SK-N-SH (cell line): ENCODE results near the gene C11orf98. TPM values are rescaled to one million over a fixed set of nuclear protein-coding genes. Genes with fewer than 3 reads are reported as not detected.

Source experiments
- CTCF ChIA-PET: fragments of 300-600, 350-600 bp; formaldehyde crosslinking; extraction: SDS; loops from one replicate; lab custom pipeline; 2021; lab: Yijun Ruan, JAX
- POLR2A ChIA-PET: fragments of 350-600 bp; sonication (Branson Sonifier 250); formaldehyde crosslinking; extraction: SDS; loops from one replicate; lab custom pipeline; 2020; ENCODE audit warnings: antibody characterized with exemption, inconsistent platforms; lab: Yijun Ruan, JAX
- DNase-seq: peaks from one replicate; pipeline ENCODE4 v3.0.0; 2012
- H2AFZ ChIP-seq: fragments of 200-600 bp; sonication (generic); 2 replicates; pipeline ENCODE4 v1.8.1; 2016; ENCODE audit warnings: antibody characterized with exemption, mild to moderate bottlenecking, low read depth
- H3F3A ChIP-seq: fragments of 200-600 bp; sonication (generic); replicated peaks from 2 replicates; pipeline ENCODE3; 2016; ENCODE audit warnings: antibody characterized with exemption, mild to moderate bottlenecking; ENCODE audit not compliant: insufficient read depth
- H3K27ac ChIP-seq, 2 experiments: fragments of 200-500 bp in 1 of 2; fragments of 200-600 bp in 1 of 2; sonication (Bioruptor generic) in 1 of 2; sonication (generic), shearing (Covaris generic) in 1 of 2; 2 replicates each; pipeline versions ENCODE4 v1.5.1 to v1.6.1; 2014 to 2016; ENCODE audit warnings: low read depth in 2 of 2, inconsistent platforms in 1 of 2, low read length in 1 of 2, mild to moderate bottlenecking in 1 of 2, mixed read lengths in 1 of 2
- H3K27me3 ChIP-seq: fragments of 200-600 bp; sonication (generic), shearing (Covaris generic); 2 replicates; pipeline ENCODE4 v1.6.1; 2016; ENCODE audit warnings: mixed run types; ENCODE audit not compliant: insufficient read depth
- H3K36me3 ChIP-seq, 2 experiments: fragments of 200-500 bp in 1 of 2; fragments of 200-600 bp in 1 of 2; sonication (Bioruptor generic) in 1 of 2; sonication (generic) in 1 of 2; replicated peaks in 1 of 2; 2 replicates each; pipeline versions ENCODE3 to v1.5.1; 2014 to 2016; ENCODE audit warnings: low read length in 1 of 2, mild to moderate bottlenecking in 1 of 2; ENCODE audit not compliant: insufficient read depth in 2 of 2, control insufficient read depth in 1 of 2
- H3K4me1 ChIP-seq, 2 experiments: fragments of 200-500 bp in 1 of 2; fragments of 200-600 bp in 1 of 2; sonication (Bioruptor generic) in 1 of 2; sonication (generic), shearing (Covaris generic) in 1 of 2; 2 replicates each; pipeline versions ENCODE4 v1.5.1 to v1.6.1; 2014 to 2016; ENCODE audit warnings: low read depth in 1 of 2, low read length in 1 of 2, mixed run types in 1 of 2; ENCODE audit not compliant: insufficient read depth in 2 of 2, control insufficient read depth in 1 of 2
- H3K4me2 ChIP-seq: fragments of 200-600 bp; sonication (generic), shearing (Covaris generic); 2 replicates; pipeline ENCODE4 v1.6.1; 2017; ENCODE audit warnings: mixed run types
- H3K4me3 ChIP-seq, 2 experiments: fragments of 200-500 bp in 1 of 2; fragments of 200-600 bp in 1 of 2; sonication (Bioruptor generic) in 1 of 2; sonication (generic), shearing (Covaris generic) in 1 of 2; 2 replicates each; pipeline versions ENCODE4 v1.5.1 to v1.8.1; 2014 to 2016; ENCODE audit warnings: low read depth in 2 of 2, inconsistent platforms in 1 of 2, low read length in 1 of 2, mild to moderate bottlenecking in 1 of 2, mixed read lengths in 1 of 2, moderate library complexity in 1 of 2
- H3K79me2 ChIP-seq: fragments of 200-600 bp; sonication (generic); 2 replicates; pipeline ENCODE4 v1.8.1; 2017; ENCODE audit warnings: mild to moderate bottlenecking; ENCODE audit not compliant: insufficient read depth
- H3K9ac ChIP-seq: fragments of 200-600 bp; sonication (generic); 2 replicates; pipeline ENCODE4 v1.6.1; 2017; ENCODE audit warnings: mixed run types
- H3K9me2 ChIP-seq: fragments of 200-600 bp; sonication (generic); 2 replicates; pipeline ENCODE4 v1.6.1; 2017; ENCODE audit warnings: mixed run types
- H3K9me3 ChIP-seq: fragments of 200-600 bp; sonication (generic); 2 replicates; pipeline ENCODE4 v1.6.1; 2017; ENCODE audit warnings: mixed run types, mild to moderate bottlenecking, moderate library complexity
- H4K20me1 ChIP-seq: fragments of 200-600 bp; sonication (generic); 2 replicates; pipeline ENCODE4 v1.6.1; 2017; ENCODE audit warnings: mild to moderate bottlenecking, mixed run types; ENCODE audit not compliant: insufficient read depth
- CHD2 ChIP-seq: fragments of 150-350 bp; IDR thresholded peaks from 2 replicates; pipeline ENCODE4 v1.6.1; 2018; ENCODE audit warnings: low read length; ENCODE audit not compliant: partially characterized antibody
- CTCF ChIP-seq: fragments of 200-600 bp; sonication (generic); IDR thresholded peaks from 2 replicates; pipeline ENCODE4 v1.6.1; 2017; ENCODE audit warnings: antibody characterized with exemption, mild to moderate bottlenecking, moderate library complexity
- EP300 ChIP-seq, 2 experiments: IDR thresholded peaks; 2 replicates each; pipeline versions ENCODE4 v1.4.0 to v1.6.1; 2012; ENCODE audit warnings: borderline replicate concordance in 1 of 2, low read depth in 1 of 2, low read length in 1 of 2
- EZH2phosphoT487 ChIP-seq: fragments of 200-600 bp; sonication (generic); IDR thresholded peaks from 2 replicates; pipeline ENCODE4 v1.6.1; 2017; ENCODE audit warnings: low read depth, mixed run types, mild to moderate bottlenecking, antibody characterized with exemption, moderate library complexity, borderline replicate concordance
- FOSL2 ChIP-seq: IDR thresholded peaks from 2 replicates; pipeline ENCODE4 v1.4.0; 2012; ENCODE audit warnings: low read depth, mild to moderate bottlenecking, moderate library complexity, borderline replicate concordance
- FOXM1 ChIP-seq: IDR thresholded peaks from 2 replicates; pipeline ENCODE4 v1.4.0; 2012; ENCODE audit warnings: low read depth, mild to moderate bottlenecking
- GATA2 ChIP-seq: sonication (generic); formaldehyde crosslinking; IDR thresholded peaks from 2 replicates; pipeline ENCODE4 v1.5.0; 2020; ENCODE audit warnings: mild to moderate bottlenecking, missing genetic modification reagents
- MEF2A ChIP-seq: IDR thresholded peaks from 2 replicates; pipeline ENCODE4 v1.4.0; 2012; ENCODE audit warnings: low read depth, borderline replicate concordance
- MXI1 ChIP-seq: IDR thresholded peaks from 2 replicates; pipeline ENCODE4 v1.6.1; 2012; ENCODE audit warnings: mild to moderate bottlenecking, low read depth, low read length, improper control_type of control experiment
- NFIC ChIP-seq: IDR thresholded peaks from 2 replicates; pipeline ENCODE4 v1.4.0; 2012; ENCODE audit warnings: borderline replicate concordance
- NRF1 ChIP-seq: IDR thresholded peaks from 2 replicates; pipeline ENCODE4 v1.6.1; 2012; ENCODE audit warnings: low read depth, mild to moderate bottlenecking, low read length
- POLR2AphosphoS5 ChIP-seq: IDR thresholded peaks from 2 replicates; pipeline ENCODE4 v1.6.1; 2012; ENCODE audit warnings: low read depth, low read length
- RCOR1 ChIP-seq: fragments of 150-350 bp; IDR thresholded peaks from 2 replicates; pipeline ENCODE4 v1.6.1; 2017; ENCODE audit warnings: antibody characterized with exemption, low read length
- RFX5 ChIP-seq: IDR thresholded peaks from 2 replicates; pipeline ENCODE4 v1.6.1; 2012; ENCODE audit warnings: mild to moderate bottlenecking, improper control_type of control experiment, low read length
- RXRA ChIP-seq: IDR thresholded peaks from 2 replicates; pipeline ENCODE4 v1.4.0; 2012; ENCODE audit warnings: low read depth, mild to moderate bottlenecking, borderline replicate concordance
- SMC3 ChIP-seq: IDR thresholded peaks from 2 replicates; pipeline ENCODE4 v1.6.1; 2012; ENCODE audit warnings: low read depth, low read length, improper control_type of control experiment
- TCF12 ChIP-seq: IDR thresholded peaks from 2 replicates; pipeline ENCODE4 v1.4.0; 2012
- WGBS: methylation state at CpG from one replicate; pipeline ENCODE4 v1.1.6; 2017; ENCODE audit warnings: low lambda C conversion rate; 5-methylcytosine and 5-hydroxymethylcytosine counted together
- polyA plus RNA-seq, 3 experiments: library from polyadenylated mRNA; depleted of rRNA; stranded (reverse); fragments of >200 nt; gene quantifications; 2 replicates each; pipeline ENCODE4 v1.2.3, GENCODE V29; 2012
- TF ChIP-seq, protein P1 (sequence below): fragments of 150-350 bp; IDR thresholded peaks from 2 replicates; pipeline ENCODE4 v1.6.1; 2016; ENCODE audit warnings: mild to moderate bottlenecking, low read depth, low read length
- TF ChIP-seq, protein P2 (sequence below): IDR thresholded peaks from 2 replicates; pipeline ENCODE4 v1.4.0; 2012; ENCODE audit warnings: low read depth
- TF ChIP-seq, protein P3 (sequence below): IDR thresholded peaks from 2 replicates; pipeline ENCODE4; 2012

The C11orf98 gene
- polyA plus RNA-seq, 1 of the 3 experiments (the other 2 are of a cell fraction), result 126 TPM

GRCh38 chr11:62689421-62690183, 24.6 kb upstream of the C11orf98 start, which contains the start of gene LRRN4CL:
Gene LRRN4CL (minus strand): TSS chr11:62689530. CDS start chr11:62688508, 1,022 bp downstream.
- CTCF ChIA-PET, result interaction anchor here (0.7 to 2.3 kb wide), 4 partner anchors 9 to 295 kb away, joined by 3 to 8 read pairs (median 6); no protein-coding TSS in a partner anchor
- peak; percentile 27 for DNase-seq
- 70% methylated on average over 11 of the region's 11 CpGs for WGBS
- Histone ChIP-seq H3K4me1 (peaks cover 0 to 9% of the 10 kb centered on the region in 2 experiments; a peak in 3 of 4 replicates), H3K27ac (no peak within 1 kb of the TSS), H4K20me1 (no peaks in the 10 kb centered on the region), H3K79me2 (no peaks in the 10 kb centered on the region), H3K9ac (no peak within 1 kb of the TSS), H3K4me2 (no peak within 1 kb of the TSS), H3K27me3 (no peaks in the 10 kb centered on the region), H3K4me3 (no peak within 1 kb of the TSS), H3K9me2 (no peaks in the 10 kb centered on the region), H3K36me3 (peaks cover 19 to 30% of the 10 kb centered on the region in 2 experiments), H3F3A (peaks cover 7% of the 10 kb centered on the region), H2AFZ (no peak within 1 kb of the TSS), H3K9me3 (no peaks in the 10 kb centered on the region)
- POLR2A ChIA-PET, result interaction anchor here (1.4 to 1.9 kb wide), 2 partner anchors 18 to 24 kb away, joined by 3 to 12 read pairs; partner anchors contain the start of genes C11orf98, CSKMT and UQCC3
- TF ChIP-seq GATA2 (CRISPR knock-in tag) (no peak), TCF12 (peak; percentile 40; the same call in 1 of the 2 replicates), POLR2AphosphoS5 (peak; percentile 28; the same call in 1 of the 2 replicates), NFIC (peak; percentile 51; the same call in 1 of the 2 replicates)

DNA sequence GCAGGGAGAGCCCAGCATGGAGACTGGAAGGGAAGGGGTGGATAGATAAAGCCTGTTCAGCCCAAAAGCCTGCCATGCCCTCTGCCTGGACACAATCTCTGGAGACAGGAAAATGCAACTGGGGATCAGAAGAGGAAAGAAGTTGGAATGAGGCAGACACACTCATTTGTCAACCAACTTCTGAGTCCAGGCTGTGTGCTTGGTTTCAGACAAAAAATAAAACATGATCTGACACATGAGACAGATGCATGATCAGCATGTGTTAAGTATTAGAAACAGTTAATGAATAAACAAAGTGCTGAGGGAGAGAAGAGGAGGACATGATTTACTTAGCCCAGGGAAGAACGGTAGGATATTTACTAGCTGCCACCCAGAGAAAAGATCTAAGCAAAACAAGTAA, 23.5 kb upstream of the C11orf98 start:
- H3K4me3 ChIP-seq, result no peak overlapping the region
- POLR2A ChIA-PET, result no interaction called here
- H3K27ac ChIP-seq, result no peak overlapping the region

More for the DNA sequence above, 23.5 kb upstream of the C11orf98 start:
- Histone ChIP-seq H3K9ac (no peak overlapping the region), H3K9me3 (no peaks in the 10 kb centered on the region), H3K36me3 (peaks cover 12 to 29% of the 10 kb centered on the region in 2 experiments), H3K27me3 (no peaks in the 10 kb centered on the region), H3K4me2 (no peak overlapping the region), H4K20me1 (no peaks in the 10 kb centered on the region), H3K79me2 (no peaks in the 10 kb centered on the region), H3K4me1 (peaks cover 0 to 6% of the 10 kb centered on the region in 2 experiments; a peak in 1 of 4 replicates), H3F3A (peaks cover 7% of the 10 kb centered on the region), H2AFZ (no peak overlapping the region), H3K9me2 (no peaks in the 10 kb centered on the region)
- WGBS, result 88% methylated on average over 1 of the region's 1 CpG
- DNase-seq, result no peak
- CTCF ChIA-PET, result interaction anchor here (0.8 to 2.0 kb wide), 2 partner anchors 7 to 293 kb away, joined by 5 to 8 read pairs; no protein-coding TSS in a partner anchor
- no peak for TF ChIP-seq GATA2 (CRISPR knock-in tag)
- TF ChIP-seq CTCF, result no peak
- TF ChIP-seq POLR2AphosphoS5, result no peak
- no peak for TF ChIP-seq CHD2
- no peak for TF ChIP-seq RFX5
- TF ChIP-seq, protein P1, sequence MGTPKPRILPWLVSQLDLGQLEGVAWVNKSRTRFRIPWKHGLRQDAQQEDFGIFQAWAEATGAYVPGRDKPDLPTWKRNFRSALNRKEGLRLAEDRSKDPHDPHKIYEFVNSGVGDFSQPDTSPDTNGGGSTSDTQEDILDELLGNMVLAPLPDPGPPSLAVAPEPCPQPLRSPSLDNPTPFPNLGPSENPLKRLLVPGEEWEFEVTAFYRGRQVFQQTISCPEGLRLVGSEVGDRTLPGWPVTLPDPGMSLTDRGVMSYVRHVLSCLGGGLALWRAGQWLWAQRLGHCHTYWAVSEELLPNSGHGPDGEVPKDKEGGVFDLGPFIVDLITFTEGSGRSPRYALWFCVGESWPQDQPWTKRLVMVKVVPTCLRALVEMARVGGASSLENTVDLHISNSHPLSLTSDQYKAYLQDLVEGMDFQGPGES, result no peak
- no peak for TF ChIP-seq FOSL2
- TF ChIP-seq MEF2A, result no peak
- no peak for TF ChIP-seq NRF1
- no peak for TF ChIP-seq FOXM1
- TF ChIP-seq, protein P2, sequence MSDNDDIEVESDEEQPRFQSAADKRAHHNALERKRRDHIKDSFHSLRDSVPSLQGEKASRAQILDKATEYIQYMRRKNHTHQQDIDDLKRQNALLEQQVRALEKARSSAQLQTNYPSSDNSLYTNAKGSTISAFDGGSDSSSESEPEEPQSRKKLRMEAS, result no peak
- no peak for TF ChIP-seq MXI1
- TF ChIP-seq, protein P3, sequence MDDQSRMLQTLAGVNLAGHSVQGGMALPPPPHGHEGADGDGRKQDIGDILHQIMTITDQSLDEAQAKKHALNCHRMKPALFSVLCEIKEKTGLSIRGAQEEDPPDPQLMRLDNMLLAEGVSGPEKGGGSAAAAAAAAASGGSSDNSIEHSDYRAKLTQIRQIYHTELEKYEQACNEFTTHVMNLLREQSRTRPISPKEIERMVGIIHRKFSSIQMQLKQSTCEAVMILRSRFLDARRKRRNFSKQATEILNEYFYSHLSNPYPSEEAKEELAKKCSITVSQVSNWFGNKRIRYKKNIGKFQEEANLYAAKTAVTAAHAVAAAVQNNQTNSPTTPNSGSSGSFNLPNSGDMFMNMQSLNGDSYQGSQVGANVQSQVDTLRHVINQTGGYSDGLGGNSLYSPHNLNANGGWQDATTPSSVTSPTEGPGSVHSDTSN, result no peak
- no peak for TF ChIP-seq EP300 (IDR thresholded peaks at IDR 0.05; ENCODE audit: borderline replicate concordance in 1 of 2, low read depth in 1 of 2, low read length in 1 of 2)
- no peak for TF ChIP-seq RXRA
- TF ChIP-seq RCOR1, result no peak
- TF ChIP-seq SMC3, result no peak
- no peak for TF ChIP-seq EZH2phosphoT487
